T-cell (primary cell): ENCODE data around the gene MAMDC2. TPM values are rescaled to one million over a fixed set of nuclear protein-coding genes. Genes with fewer than 3 reads are reported as not detected.

ENCODE experiments used
- ATAC-seq, 4 experiments: fragments of 200-7000 bp in 3 of 4; fragments of 150-1000 bp in 1 of 4; cut with Tn5 transposase; replicated peaks in 1 of 4; 1 replicate in 3 of 4; 2 replicates in 1 of 4; pipeline ENCODE4 v1.10.0; 2021; ENCODE audit warnings: moderate library complexity in 3 of 4, mild to moderate bottlenecking in 2 of 4, moderate number of reproducible peaks in 1 of 4
- CTCF ChIA-PET, 2 donors: fragments of 300-600 bp; sonication (Branson Sonifier 250); formaldehyde crosslinking; loops; one replicate each; lab custom pipeline; 2022; ENCODE audit warnings: antibody characterized with exemption in 2 of 2; lab: Charles Lee
- POLR2A ChIA-PET, 2 donors: fragments of 300-600 bp; sonication (Branson Sonifier 250); formaldehyde crosslinking; loops; one replicate each; lab custom pipeline; 2022; ENCODE audit warnings: antibody characterized with exemption in 2 of 2; lab: Charles Lee
- DNase-seq, 35 experiments: peaks; one replicate each; pipeline versions ENCODE4 v3.0.0 to v3.0.0-alpha.2; 2013 to 2023
- H3K27ac ChIP-seq: one replicate; pipeline ENCODE4 v1.5.1; 2013; ENCODE audit warnings: low read length
- H3K27me3 ChIP-seq, 2 experiments: replicated peaks in 1 of 2; 1 replicate in 1 of 2; 2 replicates in 1 of 2; pipeline versions ENCODE4 v1.6.1 to v1.7.0; 2013; ENCODE audit warnings: low read length in 1 of 2, mixed read lengths in 1 of 2; ENCODE audit not compliant: control insufficient read depth in 2 of 2, insufficient read depth in 2 of 2; ENCODE audit errors: extremely low read depth in 1 of 2
- H3K36me3 ChIP-seq, 2 donors: 1 replicate in 1 of 2; 2 replicates in 1 of 2; pipeline versions ENCODE4 v1.6.1 to v1.7.0; 2013; ENCODE audit warnings: low read length in 1 of 2; ENCODE audit not compliant: control insufficient read depth in 2 of 2, insufficient read depth in 1 of 2; ENCODE audit errors: extremely low read depth in 1 of 2
- H3K4me1 ChIP-seq, 2 experiments: 1 replicate in 1 of 2; 2 replicates in 1 of 2; pipeline versions ENCODE4 v1.6.1 to v1.7.0; 2013; ENCODE audit warnings: low read length in 2 of 2, mixed read lengths in 1 of 2; ENCODE audit not compliant: insufficient read depth in 2 of 2, control insufficient read depth in 1 of 2; ENCODE audit errors: extremely low read depth in 1 of 2
- H3K4me3 ChIP-seq, 2 donors: 1 replicate in 1 of 2; 2 replicates in 1 of 2; pipeline versions ENCODE4 v1.5.1 to v1.7.0; 2013; ENCODE audit warnings: mild to moderate bottlenecking in 2 of 2, low read length in 1 of 2, moderate library complexity in 1 of 2; ENCODE audit not compliant: control insufficient read depth in 1 of 2; ENCODE audit errors: extremely low read depth in 1 of 2
- H3K9me3 ChIP-seq: 2 replicates; pipeline ENCODE4 v1.7.0; 2013
- H3K27ac Mint-ChIP-seq, 2 donors: one replicate each; pipeline ENCODE4 v1.8.0; 2020 to 2021; ENCODE audit warnings: mild to moderate bottlenecking in 2 of 2, mixed read lengths in 2 of 2
- H3K27me3 Mint-ChIP-seq, 2 donors: one replicate each; pipeline ENCODE4 v1.8.0; 2021 to 2022; ENCODE audit warnings: mixed read lengths in 2 of 2
- H3K36me3 Mint-ChIP-seq: one replicate; pipeline ENCODE4 v1.8.0; 2021; ENCODE audit warnings: mixed read lengths
- H3K4me1 Mint-ChIP-seq, 3 donors: one replicate each; pipeline ENCODE4 v1.8.0; 2020 to 2022; ENCODE audit warnings: mixed read lengths in 3 of 3, mild to moderate bottlenecking in 1 of 3
- H3K4me3 Mint-ChIP-seq, 3 donors: one replicate each; pipeline ENCODE4 v1.8.0; 2020 to 2022; ENCODE audit warnings: mild to moderate bottlenecking in 3 of 3, mixed read lengths in 3 of 3, moderate library complexity in 3 of 3
- H3K9me3 Mint-ChIP-seq, 3 donors: one replicate each; pipeline ENCODE4 v1.8.0; 2020 to 2022; ENCODE audit warnings: mixed read lengths in 3 of 3
- WGBS: methylation state at CpG from one replicate; pipeline ENCODE4 v1.1.5; 2013; ENCODE audit warnings: missing lambda C conversion rate; ENCODE audit not compliant: insufficient coverage; 5-methylcytosine and 5-hydroxymethylcytosine counted together
- total RNA-seq, 35 experiments: library from RNA in 6 of 35; stranded (reverse) in 6 of 35; fragments of 120-200 nt in 1 of 35; gene quantifications; one replicate each; pipeline versions ENCODE4 v1.2.1 to v1.2.4 and lab custom pipeline; 2013 to 2026

The MAMDC2 gene
- total RNA-seq, 5 donors from 2014 or later (not counting 1 experiment from before 2014, with no cell fraction given) = 0.09 to 0.19 (median 0.12) TPM; not detected in 2

- CTCF ChIA-PET = no interaction called here
- no peak for ATAC-seq
- H3K4me1 ChIP-seq = peaks cover 19 to 35% of the 10 kb centered on the region in 2 experiments
Measured at GRCh38 chr9:70260007-70260443, 216.4 kb downstream of the MAMDC2 start.

GRCh38 chr9:70260606-70261005 lies 217.0 kb downstream of the MAMDC2 start:
- Histone ChIP-seq H3K4me3 (peak overlapping the region in 1 of 2 donors; percentile 91), H3K36me3 (peaks cover 0 to 21% of the 10 kb centered on the region in 2 donors), H3K4me1 (peaks cover 19 to 35% of the 10 kb centered on the region in 2 experiments), H3K9me3 (no peaks in the 10 kb centered on the region), H3K27me3 (no peaks in the 10 kb centered on the region), H3K27ac (no peak overlapping the region)
- Mint-ChIP-seq H3K27me3 (no peaks in the 10 kb centered on the region), H3K9me3 (no peaks in the 10 kb centered on the region), H3K27ac (peak overlapping the region; percentile 34 to 66), H3K4me1 (peaks cover 63 to 71% (median 64%) of the 10 kb centered on the region in 3 donors), H3K36me3 (peaks cover 32% of the 10 kb centered on the region), H3K4me3 (peak overlapping the region; percentile 95 to 99 (median 96))
- WGBS = 85% methylated on average over 5 of the region's 8 CpGs
- ChIA-PET POLR2A (interaction anchor here (0.6 kb wide), 2 partner anchors 12 to 106 kb away, joined by 4 to 6 read pairs; no protein-coding TSS in a partner anchor), CTCF (no interaction called here)
- DNase-seq (no peak), ATAC-seq (no peak)

More at GRCh38 chr9:70260007-70260443, 216.4 kb downstream of the MAMDC2 start:
- Mint-ChIP-seq H3K9me3 (no peaks in the 10 kb centered on the region), H3K36me3 (peaks cover 28% of the 10 kb centered on the region), H3K4me3 (peak overlapping the region; percentile 95 to 99 (median 96)), H3K27ac (peak overlapping the region; percentile 34 to 66), H3K4me1 (peaks cover 61 to 69% (median 62%) of the 10 kb centered on the region in 3 donors), H3K27me3 (no peaks in the 10 kb centered on the region)
- WGBS = 81% methylated on average over 19 of the region's 30 CpGs
- H3K9me3 ChIP-seq = no peaks in the 10 kb centered on the region
- no peak overlapping the region for H3K27ac ChIP-seq
- peaks cover 0 to 16% of the 10 kb centered on the region in 2 donors for H3K36me3 ChIP-seq
- H3K27me3 ChIP-seq = no peaks in the 10 kb centered on the region
- no peak for DNase-seq
- POLR2A ChIA-PET = interaction anchor here (0.6 to 0.8 kb wide), 3 partner anchors 13 to 304 kb away, joined by 4 to 8 read pairs (median 6); no protein-coding TSS in a partner anchor
- peak overlapping the region; percentile 84 to 91 for H3K4me3 ChIP-seq

- Mint-ChIP-seq H3K4me3 (peak overlapping the region; percentile 95 to 99 (median 96)), H3K27me3 (no peaks in the 10 kb centered on the region), H3K27ac (peak overlapping the region; percentile 0 to 4), H3K9me3 (no peaks in the 10 kb centered on the region), H3K36me3 (peaks cover 37% of the 10 kb centered on the region), H3K4me1 (peaks cover 64 to 72% (median 68%) of the 10 kb centered on the region in 3 donors)
- Histone ChIP-seq H3K27me3 (no peaks in the 10 kb centered on the region), H3K27ac (no peak overlapping the region), H3K9me3 (no peaks in the 10 kb centered on the region), H3K36me3 (peaks cover 0 to 28% of the 10 kb centered on the region in 2 donors), H3K4me3 (no peak overlapping the region), H3K4me1 (peaks cover 19 to 35% of the 10 kb centered on the region in 2 experiments)
- 85% methylated on average over 4 of the region's 4 CpGs for WGBS
- DNase-seq = no peak
- POLR2A ChIA-PET = no interaction called here
- ATAC-seq = no peak
- CTCF ChIA-PET = no interaction called here
Measured at GRCh38 chr9:70261131-70261870, 217.7 kb downstream of the MAMDC2 start.

GRCh38 chr9:70262366-70262765 lies 218.7 kb downstream of the MAMDC2 start:
- H3K27me3 ChIP-seq = no peaks in the 10 kb centered on the region
- H3K4me1 ChIP-seq = peaks cover 19 to 31% of the 10 kb centered on the region in 2 experiments
- Mint-ChIP-seq H3K27ac (peak overlapping the region; percentile 30 to 48), H3K4me3 (peak overlapping the region; percentile 29 to 99 (median 96)), H3K4me1 (peaks cover 58 to 70% (median 68%) of the 10 kb centered on the region in 3 donors), H3K36me3 (peaks cover 45% of the 10 kb centered on the region), H3K9me3 (no peaks in the 10 kb centered on the region), H3K27me3 (no peaks in the 10 kb centered on the region)
- WGBS = 20% methylated on average over 2 of the region's 2 CpGs
- ATAC-seq (no peak), DNase-seq (no peak)
- no peak overlapping the region for H3K4me3 ChIP-seq
- H3K9me3 ChIP-seq = no peaks in the 10 kb centered on the region
- peaks cover 0 to 37% of the 10 kb centered on the region in 2 donors for H3K36me3 ChIP-seq
- H3K27ac ChIP-seq = no peak overlapping the region
- POLR2A ChIA-PET = no interaction called here
- CTCF ChIA-PET = no interaction called here

- DNase-seq (peak in 1 of 35 experiments; percentile 30), ATAC-seq (no peak)
- POLR2A ChIA-PET = no interaction called here
- CTCF ChIA-PET = no interaction called here
- Mint-ChIP-seq H3K9me3 (no peaks in the 10 kb centered on the region), H3K36me3 (peaks cover 49% of the 10 kb centered on the region), H3K27me3 (no peaks in the 10 kb centered on the region), H3K4me1 (peaks cover 56 to 69% (median 66%) of the 10 kb centered on the region in 3 donors), H3K27ac (peak overlapping the region in 1 of 2 donors; percentile 30), H3K4me3 (peak overlapping the region in 2 of 3 donors; percentile 96 to 99)
- H3K4me3 ChIP-seq = no peak overlapping the region
- no CpG with 5 or more reads among the region's 6 CpGs for WGBS
- H3K4me1 ChIP-seq = peaks cover 15 to 26% of the 10 kb centered on the region in 2 experiments
- H3K27ac ChIP-seq = no peak overlapping the region
- H3K36me3 ChIP-seq = peaks cover 0 to 41% of the 10 kb centered on the region in 2 donors
- H3K9me3 ChIP-seq = no peaks in the 10 kb centered on the region
- no peaks in the 10 kb centered on the region for H3K27me3 ChIP-seq
Measured at GRCh38 chr9:70262948-70263347, 219.3 kb downstream of the MAMDC2 start.

GRCh38 chr9:70263421-70263820 lies 219.8 kb downstream of the MAMDC2 start:
- ChIA-PET CTCF (no interaction called here), POLR2A (no interaction called here)
- Mint-ChIP-seq H3K36me3 (peaks cover 49% of the 10 kb centered on the region), H3K4me1 (peaks cover 52 to 65% (median 63%) of the 10 kb centered on the region in 3 donors), H3K9me3 (no peaks in the 10 kb centered on the region), H3K27me3 (no peaks in the 10 kb centered on the region), H3K4me3 (no peak overlapping the region), H3K27ac (no peak overlapping the region)
- Histone ChIP-seq H3K9me3 (no peaks in the 10 kb centered on the region), H3K4me1 (peaks cover 15 to 21% of the 10 kb centered on the region in 2 experiments), H3K27me3 (no peaks in the 10 kb centered on the region), H3K27ac (no peak overlapping the region), H3K36me3 (peaks cover 0 to 41% of the 10 kb centered on the region in 2 donors), H3K4me3 (no peak overlapping the region)
- DNase-seq (no peak), ATAC-seq (no peak)
- WGBS = no CpG with 5 or more reads among the region's 1 CpG
